WTC11 (cell line): Measurements from ENCODE around the gene RPL35.

Experiments
- CTCF ChIP-seq: fragments of 200-600 bp; IDR thresholded peaks from 2 replicates; pipeline ENCODE4 v1.8.0; 2022; ENCODE audit warnings: antibody characterized with exemption
- GABPB1 ChIP-seq: sonication (generic); formaldehyde crosslinking; IDR thresholded peaks from 2 replicates; pipeline ENCODE4 v1.8.1; 2023; ENCODE audit warnings: mild to moderate bottlenecking, missing genetic modification reagents
- JUN ChIP-seq: sonication (generic); formaldehyde crosslinking; IDR thresholded peaks from 2 replicates; pipeline ENCODE4 v1.8.0; 2023; ENCODE audit warnings: mild to moderate bottlenecking, missing genetic modification reagents
- SP1 ChIP-seq: sonication (generic); formaldehyde crosslinking; conservative IDR thresholded peaks from 2 replicates; pipeline ENCODE4 v1.8.1; 2022; ENCODE audit warnings: missing genetic modification reagents
- ZBTB21 ChIP-seq: sonication (generic); formaldehyde crosslinking; IDR thresholded peaks from 2 replicates; pipeline ENCODE4 v1.8.1; 2023; ENCODE audit warnings: mild to moderate bottlenecking, missing genetic modification reagents, borderline replicate concordance
- ZNF416 ChIP-seq: fragments of 250-450 bp; sonication (Bioruptor Pico); IDR thresholded peaks from 2 replicates; pipeline ENCODE4 v1.9.0; 2021; ENCODE audit warnings: mild to moderate bottlenecking, inconsistent platforms
- TF ChIP-seq, protein P1 (sequence below): sonication (generic); formaldehyde crosslinking; IDR thresholded peaks from 2 replicates; pipeline ENCODE4 v1.8.1; 2023; ENCODE audit warnings: mild to moderate bottlenecking, moderate library complexity, missing genetic modification reagents
- TF ChIP-seq, protein P2 (sequence below): sonication (generic); formaldehyde crosslinking; IDR thresholded peaks from 2 replicates; pipeline ENCODE4 v1.8.0; 2022; ENCODE audit warnings: mild to moderate bottlenecking, missing genetic modification reagents

GRCh38 chr9:124813041-124813440 lies 48.7 kb downstream of the RPL35 start:
- TF ChIP-seq, protein P1, sequence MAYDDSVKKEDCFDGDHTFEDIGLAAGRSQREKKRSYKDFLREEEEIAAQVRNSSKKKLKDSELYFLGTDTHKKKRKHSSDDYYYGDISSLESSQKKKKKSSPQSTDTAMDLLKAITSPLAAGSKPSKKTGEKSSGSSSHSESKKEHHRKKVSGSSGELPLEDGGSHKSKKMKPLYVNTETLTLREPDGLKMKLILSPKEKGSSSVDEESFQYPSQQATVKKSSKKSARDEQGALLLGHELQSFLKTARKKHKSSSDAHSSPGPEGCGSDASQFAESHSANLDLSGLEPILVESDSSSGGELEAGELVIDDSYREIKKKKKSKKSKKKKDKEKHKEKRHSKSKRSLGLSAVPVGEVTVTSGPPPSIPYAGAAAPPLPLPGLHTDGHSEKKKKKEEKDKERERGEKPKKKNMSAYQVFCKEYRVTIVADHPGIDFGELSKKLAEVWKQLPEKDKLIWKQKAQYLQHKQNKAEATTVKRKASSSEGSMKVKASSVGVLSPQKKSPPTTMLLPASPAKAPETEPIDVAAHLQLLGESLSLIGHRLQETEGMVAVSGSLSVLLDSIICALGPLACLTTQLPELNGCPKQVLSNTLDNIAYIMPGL: no peak
- TF ChIP-seq ZBTB21 (no peak), CTCF (no peak), JUN (CRISPR knock-in tag) (no peak), GABPB1 (CRISPR knock-in tag) (no peak), ZNF416 (CRISPR knock-in tag) (no peak), SP1 (no peak)
- TF ChIP-seq, protein P2, sequence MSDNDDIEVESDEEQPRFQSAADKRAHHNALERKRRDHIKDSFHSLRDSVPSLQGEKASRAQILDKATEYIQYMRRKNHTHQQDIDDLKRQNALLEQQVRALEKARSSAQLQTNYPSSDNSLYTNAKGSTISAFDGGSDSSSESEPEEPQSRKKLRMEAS (CRISPR knock-in tag): no peak
